Peyer's patch (tissue), 4 donors: ENCODE measurements around the gene ZNF750. TPM values are rescaled to one million over a fixed set of nuclear protein-coding genes. Genes with fewer than 3 reads are reported as not detected.

ENCODE experiments used
- DNase-seq, 3 donors: peaks; one replicate each; pipeline ENCODE4 v3.0.0-alpha.2; 2017 to 2019
- H3K27ac ChIP-seq, 4 donors: fragments of 200-600 bp; sonication (generic); one replicate each; pipeline ENCODE4 v1.5.1; 2016 to 2019
- H3K27me3 ChIP-seq, 2 donors: fragments of 200-600 bp; sonication (generic); one replicate each; pipeline ENCODE4 v1.5.1; 2019
- H3K36me3 ChIP-seq, 3 donors: fragments of 200-600 bp; sonication (generic); one replicate each; pipeline ENCODE4 v1.5.1; 2016 to 2019
- H3K4me1 ChIP-seq, 4 donors: fragments of 200-600 bp; sonication (generic); one replicate each; pipeline ENCODE4 v1.5.1; 2016 to 2019
- H3K4me3 ChIP-seq, 4 donors: fragments of 200-600 bp; sonication (generic); 1 replicate in 3 of 4; 2 replicates in 1 of 4; pipeline ENCODE4 v1.5.1; 2016 to 2019; ENCODE audit warnings: mild to moderate bottlenecking in 1 of 4
- H3K9me3 ChIP-seq, 4 donors: fragments of 200-600 bp; sonication (generic); one replicate each; pipeline ENCODE4 v1.5.1; 2016 to 2019; ENCODE audit warnings: mild to moderate bottlenecking in 1 of 4
- CTCF ChIP-seq, 6 experiments: fragments of 450-650 bp in 4 of 6; fragments of 200-600 bp in 2 of 6; sonication (generic) in 1 of 6; IDR thresholded peaks; one replicate each; pipeline ENCODE4 v1.5.1; 2017 to 2019; ENCODE audit warnings: antibody characterized with exemption in 6 of 6, mild to moderate bottlenecking in 3 of 6, moderate library complexity in 1 of 6
- POLR2A ChIP-seq, 2 donors: fragments of 450-650 bp; IDR thresholded peaks; one replicate each; pipeline ENCODE4 v1.5.1; 2017; ENCODE audit warnings: antibody characterized with exemption in 2 of 2, mild to moderate bottlenecking in 2 of 2, moderate library complexity in 2 of 2
- total RNA-seq, 4 donors: library from RNA; depleted of rRNA; stranded (reverse); fragments of >200 nt; gene quantifications; one replicate each; pipeline ENCODE4 v1.1.0, GENCODE V29; 2016

The ZNF750 gene
- total RNA-seq, 4 donors from 2014 or later: not detected

GRCh38 chr17:82867763-82868325 is 28.0 kb upstream of the ZNF750 start:
- H3K9me3 ChIP-seq: no peaks in the 10 kb centered on the region
- no peaks in the 10 kb centered on the region for H3K27me3 ChIP-seq
- TF ChIP-seq CTCF (IDR thresholded peaks at IDR 0.05): no peak
- TF ChIP-seq POLR2A (IDR thresholded peaks at IDR 0.05): no peak
- DNase-seq: no peak
- no peak overlapping the region for H3K4me3 ChIP-seq
- H3K27ac ChIP-seq: no peak overlapping the region
- peaks cover 0 to 19% (median 0%) of the 10 kb centered on the region in 3 donors for H3K36me3 ChIP-seq
- peaks cover 0 to 50% (median 24%) of the 10 kb centered on the region in 4 donors for H3K4me1 ChIP-seq

- TF ChIP-seq CTCF (IDR thresholded peaks at IDR 0.05) (no peak), POLR2A (IDR thresholded peaks at IDR 0.05) (no peak)
- DNase-seq: no peak
- Histone ChIP-seq H3K4me3 (no peak overlapping the region), H3K36me3 (peaks cover 0 to 13% (median 0%) of the 10 kb centered on the region in 3 donors), H3K27me3 (no peaks in the 10 kb centered on the region), H3K4me1 (peaks cover 0 to 39% (median 19%) of the 10 kb centered on the region in 4 donors), H3K27ac (peak overlapping the region in 3 of 4 donors; percentile 8 to 28 (median 27)), H3K9me3 (no peaks in the 10 kb centered on the region)
Measured at GRCh38 chr17:82866590-82867191, 26.9 kb upstream of the ZNF750 start.

- H3K27ac ChIP-seq: peak overlapping the region in 3 of 4 donors; percentile 27 to 83 (median 28)
- no peak for TF ChIP-seq CTCF (IDR thresholded peaks at IDR 0.05)
- no peak for TF ChIP-seq POLR2A (IDR thresholded peaks at IDR 0.05)
Measured at GRCh38 chr17:82865774-82866395, 26.1 kb upstream of the ZNF750 start.

GRCh38 chr17:82865274-82865673 is 25.5 kb upstream of the ZNF750 start:
- H3K27ac ChIP-seq: peak overlapping the region in 2 of 4 donors; percentile 1 to 83
- DNase-seq: no peak
- TF ChIP-seq POLR2A (IDR thresholded peaks at IDR 0.05) (no peak), CTCF (IDR thresholded peaks at IDR 0.05) (no peak)
- no peaks in the 10 kb centered on the region for H3K9me3 ChIP-seq
- no peaks in the 10 kb centered on the region for H3K27me3 ChIP-seq
- no peak overlapping the region for H3K4me3 ChIP-seq
- peaks cover 0 to 31% (median 20%) of the 10 kb centered on the region in 4 donors for H3K4me1 ChIP-seq
- peaks cover 0 to under 1% (median 0%) of the 10 kb centered on the region in 3 donors for H3K36me3 ChIP-seq

More at GRCh38 chr17:82865774-82866395, 26.1 kb upstream of the ZNF750 start:
- Histone ChIP-seq H3K4me1 (peaks cover 0 to 36% (median 18%) of the 10 kb centered on the region in 4 donors), H3K36me3 (peaks cover 0 to 7% (median 0%) of the 10 kb centered on the region in 3 donors), H3K9me3 (no peaks in the 10 kb centered on the region), H3K4me3 (no peak overlapping the region), H3K27me3 (no peaks in the 10 kb centered on the region)
- DNase-seq: no peak

- no peak for DNase-seq
- Histone ChIP-seq H3K36me3 (no peaks in the 10 kb centered on the region), H3K4me3 (peak overlapping the region in 1 of 4 donors; percentile 20), H3K4me1 (peaks cover 0 to 31% (median 20%) of the 10 kb centered on the region in 4 donors), H3K9me3 (no peaks in the 10 kb centered on the region), H3K27ac (peak overlapping the region; percentile 65 to 83 (median 70)), H3K27me3 (no peaks in the 10 kb centered on the region)
- TF ChIP-seq POLR2A (IDR thresholded peaks at IDR 0.05): no peak
- no peak for TF ChIP-seq CTCF (IDR thresholded peaks at IDR 0.05)
Measured at GRCh38 chr17:82864713-82865248, 25.0 kb upstream of the ZNF750 start.
